Ascending aorta (tissue), 2 donors: ENCODE data around the gene SRP68. TPM values are rescaled to one million over a fixed set of nuclear protein-coding genes. Genes with fewer than 3 reads are reported as not detected.

Experiments used
- DNase-seq, 2 donors: peaks; one replicate each; pipeline ENCODE4 v3.0.0-alpha.2; 2019; ENCODE audit warnings: low spot score in 2 of 2
- H3K27ac ChIP-seq, 2 donors: fragments of 200-600 bp; sonication (generic); one replicate each; pipeline ENCODE4 v1.5.1; 2016 to 2017; ENCODE audit warnings: mild to moderate bottlenecking in 1 of 2
- H3K27me3 ChIP-seq: fragments of 200-600 bp; sonication (generic); one replicate; pipeline ENCODE4 v1.5.1; 2017
- H3K36me3 ChIP-seq, 2 donors: fragments of 200-600 bp; sonication (generic); one replicate each; pipeline ENCODE4 v1.5.1; 2016
- H3K4me1 ChIP-seq, 2 donors: fragments of 200-600 bp; sonication (generic); one replicate each; pipeline ENCODE4 v1.5.1; 2016 to 2017; ENCODE audit warnings: mild to moderate bottlenecking in 1 of 2
- H3K4me3 ChIP-seq, 2 donors: fragments of 200-600 bp; sonication (generic); one replicate each; pipeline ENCODE4 v1.5.1; 2016 to 2017; ENCODE audit warnings: mild to moderate bottlenecking in 1 of 2
- H3K9me3 ChIP-seq, 2 donors: fragments of 200-600 bp; sonication (generic); one replicate each; pipeline ENCODE4 v1.5.1; 2016
- intact Hi-C: fragments of 100-400 bp; cut with DNase I; formaldehyde crosslinking; loops from one replicate; pipeline ENCODE4 v1.15.1; 2023
- total RNA-seq: library from RNA; depleted of rRNA; stranded (reverse); fragments of >200 nt; gene quantifications from one replicate; pipeline ENCODE4 v1.1.0, GENCODE V29; 2016
- TF ChIP-seq, protein P1 (sequence below), 3 experiments: fragments of 200-600 bp in 2 of 3; fragments of 450-650 bp in 1 of 3; sonication (generic) in 2 of 3; IDR thresholded peaks; one replicate each; pipeline ENCODE4 v1.5.1; 2016 to 2019; ENCODE audit warnings: antibody characterized with exemption in 3 of 3, mild to moderate bottlenecking in 1 of 3, moderate library complexity in 1 of 3

SRP68 gene
- total RNA-seq, 1 donor from 2014 or later, result 15.6 TPM

DNA sequence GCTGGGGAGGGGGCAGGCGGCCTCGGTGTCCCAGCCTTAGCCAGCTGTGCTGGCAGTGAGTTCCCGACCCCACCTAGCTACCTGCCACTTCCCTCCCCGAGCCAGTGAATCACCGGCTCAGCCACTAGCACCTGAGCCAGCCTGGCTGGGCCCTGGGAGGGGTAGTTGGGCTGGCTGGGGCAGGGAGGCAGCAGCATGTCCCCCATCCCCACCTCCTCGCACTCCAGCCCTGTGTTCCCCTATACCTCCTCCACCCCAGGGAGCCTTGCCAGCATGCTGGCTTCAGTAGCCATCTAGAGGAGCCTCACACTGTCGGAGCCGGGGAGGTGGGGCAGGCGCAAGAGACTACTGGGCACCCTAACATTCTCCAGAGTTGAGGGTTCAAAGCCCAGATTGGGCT lies 48.0 kb downstream of the SRP68 start:
- intact Hi-C loops, result no loop called here
- H3K36me3 ChIP-seq, result no peaks in the 10 kb centered on the region

DNA sequence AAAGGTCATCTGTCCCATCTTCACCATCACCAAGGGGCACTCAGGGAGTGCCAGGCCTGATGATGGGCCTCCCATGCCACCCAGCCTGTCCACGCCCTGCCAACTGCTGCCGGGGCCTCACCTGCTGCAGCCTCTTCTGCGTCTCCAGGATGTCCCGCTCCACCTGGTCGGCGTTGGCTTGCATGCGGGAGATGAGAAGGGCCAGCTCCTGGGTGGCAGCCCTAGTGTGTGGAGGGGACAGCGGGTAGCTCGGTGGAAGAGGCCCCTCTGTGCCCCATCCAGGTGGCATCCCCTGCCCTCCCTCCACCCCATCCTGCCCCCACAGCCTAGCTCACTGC lies 48.4 kb downstream of the SRP68 start:
- H3K4me3 ChIP-seq, result no peak overlapping the region
- DNase-seq, result no peak
- no peak overlapping the region for H3K27ac ChIP-seq
- intact Hi-C loops, result no loop called here
- no peaks in the 10 kb centered on the region for H3K9me3 ChIP-seq
- TF ChIP-seq, protein P1, sequence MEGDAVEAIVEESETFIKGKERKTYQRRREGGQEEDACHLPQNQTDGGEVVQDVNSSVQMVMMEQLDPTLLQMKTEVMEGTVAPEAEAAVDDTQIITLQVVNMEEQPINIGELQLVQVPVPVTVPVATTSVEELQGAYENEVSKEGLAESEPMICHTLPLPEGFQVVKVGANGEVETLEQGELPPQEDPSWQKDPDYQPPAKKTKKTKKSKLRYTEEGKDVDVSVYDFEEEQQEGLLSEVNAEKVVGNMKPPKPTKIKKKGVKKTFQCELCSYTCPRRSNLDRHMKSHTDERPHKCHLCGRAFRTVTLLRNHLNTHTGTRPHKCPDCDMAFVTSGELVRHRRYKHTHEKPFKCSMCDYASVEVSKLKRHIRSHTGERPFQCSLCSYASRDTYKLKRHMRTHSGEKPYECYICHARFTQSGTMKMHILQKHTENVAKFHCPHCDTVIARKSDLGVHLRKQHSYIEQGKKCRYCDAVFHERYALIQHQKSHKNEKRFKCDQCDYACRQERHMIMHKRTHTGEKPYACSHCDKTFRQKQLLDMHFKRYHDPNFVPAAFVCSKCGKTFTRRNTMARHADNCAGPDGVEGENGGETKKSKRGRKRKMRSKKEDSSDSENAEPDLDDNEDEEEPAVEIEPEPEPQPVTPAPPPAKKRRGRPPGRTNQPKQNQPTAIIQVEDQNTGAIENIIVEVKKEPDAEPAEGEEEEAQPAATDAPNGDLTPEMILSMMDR (IDR thresholded peaks at IDR 0.05), result no peak
- H3K27me3 ChIP-seq, result no peaks in the 10 kb centered on the region
- no peaks in the 10 kb centered on the region for H3K36me3 ChIP-seq
- no peaks in the 10 kb centered on the region for H3K4me1 ChIP-seq

More for the DNA sequence above, 48.0 kb downstream of the SRP68 start:
- no peak for DNase-seq
- Histone ChIP-seq H3K4me1 (no peaks in the 10 kb centered on the region), H3K27ac (no peak overlapping the region), H3K4me3 (no peak overlapping the region), H3K9me3 (no peaks in the 10 kb centered on the region), H3K27me3 (no peaks in the 10 kb centered on the region)
- TF ChIP-seq, protein P1 (IDR thresholded peaks at IDR 0.05), result no peak

DNA sequence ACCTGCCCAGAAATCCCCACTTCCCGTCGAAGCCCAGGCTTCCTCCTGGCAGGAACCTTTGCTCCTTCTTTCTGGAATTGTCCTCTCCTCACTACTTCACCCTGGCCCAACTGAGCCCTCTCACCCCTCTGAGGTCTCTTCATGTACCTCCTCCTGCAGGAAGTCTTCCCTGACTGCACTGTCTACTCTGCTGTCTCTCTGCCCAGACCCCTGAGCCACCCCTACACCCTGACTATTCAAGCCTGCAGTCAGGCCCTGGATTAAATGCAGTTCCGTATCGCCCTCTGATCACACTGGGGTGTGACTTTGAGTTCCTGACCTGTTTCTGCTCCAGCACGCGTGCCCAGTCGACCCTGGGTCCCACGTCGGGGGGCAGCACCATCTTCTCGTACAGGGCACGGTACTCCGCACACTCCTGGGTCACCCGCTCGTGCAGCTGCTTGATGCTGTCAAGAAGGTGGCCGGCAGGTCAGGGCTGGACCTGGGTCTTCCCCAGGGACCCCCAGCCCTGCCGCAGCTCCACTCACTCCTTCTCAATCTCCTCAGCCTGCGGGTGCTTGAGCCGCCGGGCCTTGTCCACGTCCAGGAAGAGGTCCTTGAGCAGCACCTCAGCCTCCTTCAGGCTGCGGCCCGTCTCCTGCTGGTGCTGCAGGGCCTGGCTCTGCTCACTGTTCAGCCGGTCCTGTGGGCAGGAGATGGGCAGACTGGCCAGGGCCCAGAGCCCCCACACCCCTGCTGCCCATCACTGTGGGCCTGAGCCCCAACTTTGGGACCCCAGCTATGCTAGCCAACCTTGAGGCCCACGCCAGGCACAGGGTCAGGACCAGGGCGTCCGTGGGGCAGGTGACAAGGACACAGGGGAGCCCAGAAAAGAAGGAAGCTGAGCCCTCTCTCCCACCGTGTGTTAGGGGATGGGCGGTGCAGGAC lies 49.1 kb downstream of the SRP68 start:
- Histone ChIP-seq H3K27ac (no peak overlapping the region), H3K4me1 (no peaks in the 10 kb centered on the region), H3K9me3 (no peaks in the 10 kb centered on the region), H3K36me3 (no peaks in the 10 kb centered on the region), H3K27me3 (no peaks in the 10 kb centered on the region), H3K4me3 (no peak overlapping the region)
- no peak for DNase-seq
- TF ChIP-seq, protein P1 (IDR thresholded peaks at IDR 0.05), result no peak
- intact Hi-C loops, result no loop called here

DNA sequence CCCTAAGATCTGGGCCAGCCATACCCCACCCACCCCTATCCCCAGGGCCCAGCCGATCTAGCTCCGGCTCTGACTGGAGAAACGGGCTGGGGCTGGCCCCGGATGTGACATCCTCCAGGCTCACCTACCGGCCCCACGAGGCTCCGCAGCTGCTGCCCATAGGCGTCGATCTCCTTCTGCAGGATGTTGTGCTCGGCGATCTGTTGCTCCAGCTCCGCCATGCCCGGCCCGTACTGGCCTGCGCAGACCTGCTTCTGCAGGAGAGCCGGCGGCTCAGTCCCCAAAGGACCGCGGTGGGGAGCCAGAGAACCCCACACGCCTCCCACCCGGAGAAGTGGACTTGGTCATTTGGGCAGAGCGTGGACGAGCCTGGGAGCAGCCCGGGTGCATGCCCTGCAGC lies 50.0 kb downstream of the SRP68 start:
- Histone ChIP-seq H3K4me1 (no peaks in the 10 kb centered on the region), H3K9me3 (no peaks in the 10 kb centered on the region), H3K36me3 (no peaks in the 10 kb centered on the region), H3K27me3 (no peaks in the 10 kb centered on the region), H3K27ac (no peak overlapping the region), H3K4me3 (no peak overlapping the region)
- TF ChIP-seq, protein P1 (IDR thresholded peaks at IDR 0.05), result no peak
- no peak for DNase-seq
- intact Hi-C loops, result no loop called here

DNA sequence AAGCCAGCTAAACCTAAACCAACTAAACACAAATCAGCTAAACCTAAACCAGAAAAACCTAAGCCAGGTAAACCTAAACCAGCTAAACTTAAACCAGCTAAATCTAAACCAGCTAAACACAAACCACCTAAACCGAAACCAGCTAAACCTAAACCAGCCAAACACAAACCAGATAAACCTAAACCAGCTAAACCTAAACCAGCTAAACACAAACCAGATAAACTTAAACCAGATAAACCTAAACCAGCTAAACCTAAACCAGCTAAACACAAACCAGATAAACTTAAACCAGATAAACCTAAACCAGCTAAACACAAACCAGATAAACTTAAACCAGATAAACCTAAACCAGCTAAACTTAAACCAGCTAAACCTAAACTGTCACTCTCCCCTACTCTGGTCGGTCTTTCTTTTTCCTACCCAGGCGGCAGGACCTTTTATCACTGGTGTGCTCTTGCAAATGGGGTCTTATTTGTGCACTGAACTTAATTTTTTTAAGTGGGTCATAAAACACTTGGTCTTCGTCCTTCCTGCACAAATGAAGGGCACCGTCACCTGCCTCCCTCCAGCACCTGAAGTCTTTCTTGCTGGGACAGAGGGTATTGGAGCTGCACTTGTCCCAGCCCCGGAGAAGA lies 52.4 kb downstream of the SRP68 start:
- TF ChIP-seq, protein P1 (IDR thresholded peaks at IDR 0.05), result no peak
- no peak for DNase-seq
- Histone ChIP-seq H3K27ac (no peak overlapping the region), H3K4me3 (no peak overlapping the region), H3K36me3 (no peaks in the 10 kb centered on the region), H3K4me1 (no peaks in the 10 kb centered on the region), H3K27me3 (no peaks in the 10 kb centered on the region), H3K9me3 (no peaks in the 10 kb centered on the region)
- intact Hi-C loops, result no loop called here
